Transverse colon (tissue), 4 donors: Measurements from ENCODE around the gene ELSPBP1. TPM values are rescaled to one million over a fixed set of nuclear protein-coding genes. Genes with fewer than 3 reads are reported as not detected.

ENCODE experiments used
- total RNA-seq, 4 donors: library from RNA; depleted of rRNA; stranded (reverse); fragments of >200 nt; gene quantifications; one replicate each; pipeline ENCODE4 v1.1.0, GENCODE V29; 2016

ELSPBP1 gene
- total RNA-seq, 4 donors from 2014 or later, result not detected

Other genes with a start within 250 kb of the ELSPBP1 start
- 100 to 1,000 TPM; 239 to 490 (median 364) TPM for gene NOP53, start 249.1 kb upstream of the ELSPBP1 start, total RNA-seq
- gene SELENOW, start 215.9 kb upstream of the ELSPBP1 start, total RNA-seq, result 100 to 1,000 TPM; 474 to 751 (median 653) TPM
- not detected for gene TPRX1, start 190.1 kb upstream of the ELSPBP1 start, total RNA-seq
- not detected for gene CRX, start 172.7 kb upstream of the ELSPBP1 start, total RNA-seq
- not detected for gene TPRX2, start 135.4 kb upstream of the ELSPBP1 start, total RNA-seq
- gene SULT2A1, start 108.3 kb upstream of the ELSPBP1 start, total RNA-seq, result under 1 TPM in 2 of 4 donors, not detected in 2; 0.32 to 0.96 TPM
- not detected for gene BSPH1, start 2.5 kb upstream of the ELSPBP1 start, total RNA-seq
- not detected for gene CABP5, start 49.4 kb downstream of the ELSPBP1 start, total RNA-seq
- gene PLA2G4C, start 116.2 kb downstream of the ELSPBP1 start, total RNA-seq, result 1 to 10 TPM; 1.2 to 9.5 (median 8.3) TPM
- gene LIG1, start 175.7 kb downstream of the ELSPBP1 start, total RNA-seq, result 10 to 100 TPM; 14.3 to 71.4 (median 26.8) TPM
- 10 to 100 TPM in 1 of 4 donors, 1 to 10 TPM in 3; 3.3 to 24.7 (median 5.2) TPM for gene ZSWIM9, start 176.0 kb downstream of the ELSPBP1 start, total RNA-seq